ENCODE measurements around the gene ADCK2.
"Not testable (repeated sequence)": the region's sequence is repeated elsewhere in the genome, so short reads cannot be mapped to it uniquely, and the experiment has no call there.

ADCK2 gene

DNA sequence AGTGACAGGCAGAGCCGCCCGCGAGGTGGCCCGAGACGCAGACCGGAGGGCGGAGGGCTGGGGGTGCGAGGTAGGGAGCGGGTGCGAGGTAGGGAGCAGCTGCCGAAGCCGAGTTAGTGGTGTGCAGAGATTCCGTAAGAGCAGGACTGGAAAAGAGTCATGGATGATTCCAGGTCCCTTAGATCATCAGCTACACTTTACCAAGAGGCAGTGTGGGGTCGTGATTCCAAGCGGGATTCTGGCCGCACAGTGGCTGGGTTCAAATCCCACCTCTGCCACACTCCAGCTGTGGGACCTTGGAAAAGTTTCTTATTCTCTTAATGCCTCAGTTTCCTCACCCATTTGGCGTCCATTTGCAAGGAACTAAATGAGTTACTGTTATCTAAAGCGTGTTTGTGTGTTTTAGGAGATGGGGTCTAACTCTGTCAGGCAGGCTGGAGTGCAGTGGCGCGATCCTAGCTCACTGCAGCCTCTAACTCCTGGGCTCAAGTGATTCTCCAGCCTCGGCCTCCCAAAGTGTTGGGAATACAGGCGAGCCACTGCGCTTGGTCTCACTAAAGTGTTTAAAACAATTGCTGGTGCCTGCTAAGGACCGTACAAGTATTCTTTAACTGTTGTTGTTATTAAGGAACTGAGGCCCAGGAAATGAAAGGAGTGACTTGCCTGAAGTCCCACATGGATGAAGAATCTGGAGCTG, 24.9 kb downstream of the ADCK2 start:
- no peak for DNase-seq

GRCh38 chr7:140698477-140698876, 25.7 kb downstream of the ADCK2 start:
- no peak for DNase-seq

DNA sequence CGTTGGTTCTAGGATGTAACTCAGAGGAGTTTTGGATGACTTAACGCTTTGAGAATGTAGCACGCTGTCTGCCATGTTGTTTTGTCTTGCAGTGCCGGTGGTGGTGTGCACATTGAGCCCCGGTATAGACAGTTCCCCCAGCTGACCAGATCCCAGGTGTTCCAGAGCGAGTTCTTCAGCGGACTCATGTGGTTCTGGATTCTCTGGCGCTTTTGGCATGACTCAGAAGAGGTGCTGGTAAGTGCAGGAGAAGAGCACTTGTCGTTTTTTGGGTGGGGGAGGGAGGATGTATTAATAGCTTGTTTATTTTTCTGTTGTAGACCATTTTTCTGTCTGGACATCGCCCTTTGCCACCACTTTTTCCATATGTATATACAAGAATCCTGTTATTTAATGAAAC, 30.0 kb downstream of the ADCK2 start:
- no peak for DNase-seq

DNA sequence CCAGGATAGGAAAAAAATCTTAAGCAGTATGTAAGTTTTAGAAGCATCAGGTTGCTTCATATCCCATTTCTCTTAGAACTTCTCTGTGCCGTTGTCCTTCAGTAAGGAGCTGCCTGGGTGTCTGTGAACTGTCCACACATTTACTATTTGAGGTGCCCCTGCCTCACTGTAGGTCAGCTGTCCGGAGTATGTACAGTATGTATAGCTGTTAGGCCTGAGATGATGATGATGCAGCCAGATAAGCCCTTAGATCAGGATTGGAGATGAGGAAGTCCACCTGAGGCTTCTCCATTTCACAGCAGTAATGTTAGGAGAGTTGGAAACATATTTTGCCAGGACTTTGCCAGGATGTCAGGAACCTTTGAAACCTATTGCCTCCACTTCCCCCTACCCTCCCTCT, 31.5 kb downstream of the ADCK2 start:
- DNase-seq, result no peak

- DNase-seq, result no peak
These were observed 34.4 kb downstream of the ADCK2 start for GRCh38 chr7:140707132-140707531.

GRCh38 chr7:140708764-140709163, 36.0 kb downstream of the ADCK2 start:
- not testable (repeated sequence) for DNase-seq

- DNase-seq, result not testable (repeated sequence)
These were observed 39.6 kb downstream of the ADCK2 start for GRCh38 chr7:140712392-140712791.

GRCh38 chr7:140714331-140715040, 41.7 kb downstream of the ADCK2 start:
- DNase-seq, result no peak

DNA sequence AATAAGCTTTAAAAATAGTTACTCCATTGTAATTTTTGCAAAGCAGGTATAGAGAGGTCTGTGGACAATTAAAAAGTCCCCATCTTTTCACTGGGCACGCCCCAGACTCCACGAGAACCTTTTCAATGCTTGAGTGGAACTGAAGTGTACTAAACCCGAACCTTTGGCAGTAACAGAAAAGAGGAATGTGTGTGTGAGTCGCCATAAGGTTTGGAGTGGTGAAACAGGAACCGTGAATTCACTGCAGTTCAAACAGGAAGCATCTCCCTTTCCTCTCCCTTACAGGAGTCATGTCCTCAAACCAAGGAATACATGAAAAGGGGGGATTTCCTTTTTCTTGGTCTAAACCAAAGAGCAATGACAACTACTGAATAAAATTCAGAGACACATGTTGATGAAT, 47.0 kb downstream of the ADCK2 start:
- no peak for DNase-seq

DNA sequence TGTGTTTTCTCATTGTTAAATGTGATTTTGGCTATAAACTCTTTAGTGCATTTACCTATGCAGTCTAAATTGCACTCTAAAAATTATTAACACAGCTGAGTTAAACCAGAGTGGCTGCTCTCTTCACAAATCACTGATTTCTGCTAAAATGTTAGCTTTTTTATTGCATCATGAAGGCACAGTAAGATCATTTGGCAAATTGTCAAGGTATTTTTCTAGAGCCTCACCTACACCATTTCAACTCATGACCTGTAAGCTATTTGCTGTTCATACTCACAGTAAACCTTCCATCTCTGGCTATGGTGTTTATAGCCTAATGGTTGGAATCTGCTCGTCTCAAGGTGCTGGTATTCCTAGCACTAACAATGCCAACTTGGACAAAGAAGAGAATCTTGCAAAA, 49.5 kb downstream of the ADCK2 start:
- no peak for DNase-seq

DNA sequence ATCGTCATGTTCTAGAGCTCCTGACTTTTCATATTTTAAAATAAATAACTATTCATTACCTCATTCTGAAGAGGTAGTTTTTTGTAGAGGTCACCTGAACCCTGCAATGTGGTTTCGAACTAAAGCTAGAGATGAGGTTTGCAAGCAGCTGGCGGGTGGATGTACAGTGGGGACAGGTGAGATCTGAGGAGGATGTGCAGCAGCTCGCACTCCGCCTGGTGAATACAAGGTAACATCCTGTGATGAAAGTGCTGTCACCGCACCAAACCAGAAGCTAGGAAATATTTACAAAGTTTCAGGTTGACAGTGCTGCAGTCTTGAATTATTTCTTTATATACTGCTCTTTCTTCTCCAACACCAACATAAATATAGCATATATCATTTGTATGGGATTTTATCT, 50.3 kb downstream of the ADCK2 start:
- peak; percentile 41 for DNase-seq

GRCh38 chr7:140723574-140723973, 50.8 kb downstream of the ADCK2 start:
- no peak for DNase-seq

GRCh38 chr7:140724706-140725105, 52.0 kb downstream of the ADCK2 start:
- DNase-seq, result no peak

DNA sequence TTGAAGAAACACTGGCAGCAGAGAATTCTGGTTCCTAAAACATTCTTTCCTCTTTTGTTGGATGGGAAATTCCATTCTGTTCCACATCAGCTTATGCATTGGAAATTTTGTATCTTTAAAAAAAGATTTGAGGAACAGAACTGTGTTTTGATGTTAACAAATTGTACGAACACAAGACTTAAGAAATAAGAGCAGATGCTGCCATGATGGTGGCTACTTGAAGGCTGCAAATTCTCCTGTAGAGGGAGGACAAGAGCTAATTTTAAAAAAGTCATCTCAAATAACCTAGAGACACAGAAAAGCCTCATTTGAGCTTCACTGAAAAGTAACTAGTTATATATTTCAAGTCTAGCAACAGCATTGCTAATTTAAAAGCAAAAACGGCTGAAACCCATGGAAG, 53.5 kb downstream of the ADCK2 start:
- no peak for DNase-seq

- DNase-seq, result no peak
These were observed 59.7 kb downstream of the ADCK2 start for GRCh38 chr7:140732416-140732815.

DNA sequence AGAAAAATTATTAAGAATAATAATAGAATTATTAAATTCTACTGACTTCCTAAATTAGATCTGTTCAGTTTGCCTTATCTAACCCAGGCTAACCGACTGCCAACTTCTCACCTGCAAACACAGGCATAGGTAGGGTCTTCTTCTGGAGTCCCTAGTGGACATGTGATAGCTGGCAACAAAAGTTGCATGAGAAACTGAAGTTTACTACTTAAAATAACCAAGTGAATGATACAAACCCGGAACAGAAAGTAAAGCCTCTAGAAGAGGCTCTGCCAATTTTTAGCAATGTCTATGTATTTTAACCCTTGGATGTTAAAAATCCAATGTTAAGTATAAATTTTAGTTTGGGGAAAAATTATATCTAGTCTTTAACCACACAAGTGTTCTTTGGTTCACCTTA, 61.4 kb downstream of the ADCK2 start:
- no peak for DNase-seq

DNA sequence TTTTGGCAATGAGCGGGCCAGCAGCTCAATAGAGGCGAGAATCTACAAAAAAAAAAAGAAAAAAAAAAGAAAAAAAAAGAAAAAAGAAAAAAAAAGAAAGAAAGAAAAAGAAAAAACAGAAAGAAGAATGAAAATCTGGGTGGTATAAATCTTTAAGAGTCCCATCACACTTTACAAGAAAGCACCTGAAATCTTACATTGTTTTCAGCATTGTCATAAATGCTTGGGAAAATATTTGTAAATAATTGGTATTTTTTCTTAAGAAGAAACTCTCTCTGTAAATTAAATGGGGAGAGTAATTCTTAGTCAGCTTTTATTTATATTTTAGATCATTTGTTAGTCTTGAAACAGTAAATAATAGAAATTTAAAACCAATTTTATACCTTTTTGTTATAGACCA, 62.0 kb downstream of the ADCK2 start:
- DNase-seq, result no peak

DNA sequence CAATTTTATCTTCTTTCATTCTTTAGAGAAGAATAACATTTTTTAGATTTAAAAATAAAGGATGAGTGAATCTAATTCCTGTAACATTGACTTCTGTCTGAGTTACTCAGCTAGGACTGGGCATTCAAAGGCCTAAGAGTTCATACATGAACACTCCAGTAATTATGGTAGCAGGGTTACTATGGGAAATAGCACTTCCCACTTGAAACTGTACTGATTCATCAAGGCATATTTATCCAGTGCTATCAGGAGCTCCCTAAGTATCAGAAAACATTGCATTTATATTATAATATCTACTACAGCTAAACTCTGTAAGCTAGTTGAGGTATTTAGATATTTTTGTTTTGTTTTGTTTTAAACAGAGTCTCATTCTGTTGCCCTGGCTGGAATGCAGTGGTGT, 65.5 kb downstream of the ADCK2 start:
- DNase-seq, result no peak

- not testable (repeated sequence) for DNase-seq
These were observed 70.5 kb downstream of the ADCK2 start for GRCh38 chr7:140743255-140743654.

GRCh38 chr7:140744005-140744404, 71.3 kb downstream of the ADCK2 start:
- no peak for DNase-seq

Measured in stimulated activated CD4-positive, alpha-beta T cell treated with anti-CD3 and anti-CD28 coated beads, Interleukin-15, amount 100 ng/mL, for 24 hours (primary cell).